ENCODE results near the gene KLHL41.
A peak's percentile ranks its signal among the peaks of the same experiment; 100 is the strongest.

DNA sequence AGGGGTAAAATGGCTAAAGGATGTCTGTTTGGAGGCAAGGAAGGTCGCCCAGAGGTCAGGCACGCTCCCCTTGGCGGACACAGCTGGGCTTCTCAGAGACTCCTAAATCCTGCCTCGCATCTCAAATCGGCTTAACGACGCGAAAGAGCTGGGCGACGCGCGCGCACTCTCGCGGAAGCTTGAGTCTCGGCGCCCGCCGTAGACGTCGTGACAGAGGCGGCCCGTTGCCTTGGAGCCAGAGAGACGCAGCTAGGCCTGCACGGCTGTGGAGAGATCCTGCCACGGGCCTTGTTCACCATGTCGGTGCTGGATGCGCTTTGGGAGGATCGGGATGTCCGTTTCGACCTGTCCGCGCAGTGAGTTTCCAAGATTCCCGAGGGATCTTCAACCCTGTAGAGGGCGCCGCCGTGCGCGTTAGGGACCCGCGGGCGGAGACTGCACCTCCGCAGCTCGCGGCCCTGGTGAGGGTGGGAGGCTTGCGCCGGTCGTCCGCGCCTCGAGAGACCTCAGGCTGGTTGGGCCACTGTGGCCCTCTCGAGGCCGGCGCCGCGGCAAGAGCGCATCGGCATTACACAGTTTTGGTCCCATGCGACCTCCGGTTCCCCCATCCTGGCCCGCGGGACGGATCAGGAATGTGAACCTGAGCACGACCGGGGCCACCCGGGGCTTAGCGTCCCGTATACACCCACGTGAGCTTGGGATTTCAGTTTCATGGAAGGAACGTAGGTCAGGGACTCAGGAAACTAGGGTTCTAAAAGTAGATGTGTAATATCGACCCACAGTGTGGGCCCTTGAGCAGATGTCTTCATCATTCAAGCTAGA lies 30.0 kb upstream of the KLHL41 start, which contains the start of gene BBS5:
- TF ChIP-seq CSDC2 (CRISPR knock-in tag; IDR thresholded peaks at IDR 0.05) (0 out of 2 replicates have a peak, but pooled peaks have one; percentile 48), ESRRG (CRISPR knock-in tag; IDR thresholded peaks at IDR 0.05) (no peak), ZFP3 (CRISPR knock-in tag; IDR thresholded peaks at IDR 0.05) (0 out of 2 replicates have a peak, but pooled peaks have one; percentile 18), TSHZ2 (CRISPR knock-in tag; IDR thresholded peaks at IDR 0.05) (no peak)
- TF ChIP-seq, protein P1, sequence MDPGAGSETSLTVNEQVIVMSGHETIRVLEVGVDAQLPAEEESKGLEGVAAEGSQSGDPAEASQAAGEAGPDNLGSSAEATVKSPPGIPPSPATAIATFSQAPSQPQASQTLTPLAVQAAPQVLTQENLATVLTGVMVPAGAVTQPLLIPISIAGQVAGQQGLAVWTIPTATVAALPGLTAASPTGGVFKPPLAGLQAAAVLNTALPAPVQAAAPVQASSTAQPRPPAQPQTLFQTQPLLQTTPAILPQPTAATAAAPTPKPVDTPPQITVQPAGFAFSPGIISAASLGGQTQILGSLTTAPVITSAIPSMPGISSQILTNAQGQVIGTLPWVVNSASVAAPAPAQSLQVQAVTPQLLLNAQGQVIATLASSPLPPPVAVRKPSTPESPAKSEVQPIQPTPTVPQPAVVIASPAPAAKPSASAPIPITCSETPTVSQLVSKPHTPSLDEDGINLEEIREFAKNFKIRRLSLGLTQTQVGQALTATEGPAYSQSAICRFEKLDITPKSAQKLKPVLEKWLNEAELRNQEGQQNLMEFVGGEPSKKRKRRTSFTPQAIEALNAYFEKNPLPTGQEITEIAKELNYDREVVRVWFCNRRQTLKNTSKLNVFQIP (CRISPR knock-in tag; IDR thresholded peaks at IDR 0.05; ENCODE audit: borderline replicate concordance, low read depth), result no peak

Measured in SK-N-SH treated with all-trans-retinoic acid at 6 μM for 48 hours (cell line).